HG03571 (cell line): ENCODE results near the gene EIF3K.
"Not testable (repeated sequence)": the region's sequence is repeated elsewhere in the genome, so short reads cannot be mapped to it uniquely, and the experiment has no call there.

Experiments used
- ATAC-seq: cut with Tn5 transposase; IDR thresholded peaks from one replicate; pipeline ENCODE4 v1.9.1; 2021; ENCODE audit not compliant: unreplicated experiment

Gene EIF3K

GRCh38 chr19:38617764-38618589 is 1.0 kb upstream of the EIF3K start, which contains the start of gene MAP4K1:
Gene MAP4K1 (minus strand): TSS chr19:38617953. CDS start chr19:38617895, 58 bp downstream.
- peak; percentile 53 for ATAC-seq

- ATAC-seq, result no peak
Observed at GRCh38 chr19:38619361-38620174, 580 bp downstream of the EIF3K start.

GRCh38 chr19:38624822-38625221 is 5.8 kb downstream of the EIF3K start:
- ATAC-seq, result no peak

- ATAC-seq, result no peak
Observed at GRCh38 chr19:38626401-38626800, 7.4 kb downstream of the EIF3K start.

- ATAC-seq, result no peak
Observed at GRCh38 chr19:38629568-38629967, 10.6 kb downstream of the EIF3K start.

- ATAC-seq, result not testable (repeated sequence)
Observed at GRCh38 chr19:38631301-38631700, 12.3 kb downstream of the EIF3K start.

- not testable (repeated sequence) for ATAC-seq
Observed at GRCh38 chr19:38631811-38632475, 13.0 kb downstream of the EIF3K start.

- ATAC-seq, result no peak
Observed at GRCh38 chr19:38632476-38633213, 13.7 kb downstream of the EIF3K start.

- no peak for ATAC-seq
Observed at GRCh38 chr19:38634757-38635482, 15.9 kb downstream of the EIF3K start.

GRCh38 chr19:38635483-38636399 is 16.8 kb downstream of the EIF3K start:
- no peak for ATAC-seq

- no peak for ATAC-seq
Observed at GRCh38 chr19:38638461-38638860, 19.5 kb downstream of the EIF3K start.

GRCh38 chr19:38639679-38640078 is 20.7 kb downstream of the EIF3K start:
- no peak for ATAC-seq

GRCh38 chr19:38640368-38640767 is 21.4 kb downstream of the EIF3K start:
- ATAC-seq, result no peak

- no peak for ATAC-seq
Observed at GRCh38 chr19:38642176-38642575, 23.2 kb downstream of the EIF3K start.

GRCh38 chr19:38644719-38645118 is 25.7 kb downstream of the EIF3K start:
- ATAC-seq, result no peak

- peak; percentile 77 for ATAC-seq
Observed at GRCh38 chr19:38647368-38647965, 28.5 kb downstream of the EIF3K start, which contains the start of gene ACTN4. Gene ACTN4 (plus strand): TSS chr19:38647649. CDS start chr19:38647746, 97 bp downstream.

GRCh38 chr19:38647966-38648768 is 29.2 kb downstream of the EIF3K start:
- no peak for ATAC-seq
